ENCODE measurements around the gene STOX2.

Gene STOX2

GRCh38 chr4:183888564-183888963 lies 16.5 kb upstream of the STOX2 start:
- H3K4me3 ChIP-seq (replicated peaks; ENCODE audit: low read depth, low read length), result no peak overlapping the region
- DNase-seq (ENCODE audit: extremely low read depth, low read depth), result no peak
- TF ChIP-seq CTCF (IDR thresholded peaks at IDR 0.05; ENCODE audit: low read depth, low read length, missing control alignments), result no peak

- no peak for DNase-seq (ENCODE audit: extremely low read depth, low read depth)
- no peak for TF ChIP-seq CTCF (IDR thresholded peaks at IDR 0.05; ENCODE audit: low read depth, low read length, missing control alignments)
- H3K4me3 ChIP-seq (replicated peaks; ENCODE audit: low read depth, low read length), result no peak overlapping the region
These were observed 15.9 kb upstream of the STOX2 start for GRCh38 chr4:183889190-183889589.

GRCh38 chr4:183897193-183897592 lies 7.9 kb upstream of the STOX2 start:
- TF ChIP-seq CTCF (IDR thresholded peaks at IDR 0.05; ENCODE audit: low read depth, low read length, missing control alignments), result no peak
- H3K4me3 ChIP-seq (replicated peaks; ENCODE audit: low read depth, low read length), result no peak overlapping the region
- no peak for DNase-seq (ENCODE audit: extremely low read depth, low read depth)

- H3K4me3 ChIP-seq (replicated peaks; ENCODE audit: low read depth, low read length), result no peak overlapping the region
- no peak for DNase-seq (ENCODE audit: extremely low read depth, low read depth)
These were observed 6.7 kb upstream of the STOX2 start for GRCh38 chr4:183898456-183898855.

GRCh38 chr4:183903021-183903760 lies 1.9 kb upstream of the STOX2 start:
- no peak for DNase-seq (ENCODE audit: extremely low read depth, low read depth)
- no peak for TF ChIP-seq CTCF (IDR thresholded peaks at IDR 0.05; ENCODE audit: low read depth, low read length, missing control alignments)
- H3K4me3 ChIP-seq (replicated peaks; ENCODE audit: low read depth, low read length), result no peak overlapping the region

More at GRCh38 chr4:183898456-183898855, 6.7 kb upstream of the STOX2 start:
- no peak for TF ChIP-seq CTCF (IDR thresholded peaks at IDR 0.05; ENCODE audit: low read depth, low read length, missing control alignments)

GRCh38 chr4:183905593-183906488 lies 734 bp downstream of the STOX2 start:
- no peak for TF ChIP-seq CTCF (IDR thresholded peaks at IDR 0.05; ENCODE audit: low read depth, low read length, missing control alignments)
- peak overlapping the region; percentile 24 for H3K4me3 ChIP-seq (replicated peaks; ENCODE audit: low read depth, low read length)
- no peak for DNase-seq (ENCODE audit: extremely low read depth, low read depth)
